Fibroblast of lung (primary cell): ENCODE results near the gene EREG.
"Not testable (repeated sequence)": the region's sequence is repeated elsewhere in the genome, so short reads cannot be mapped to it uniquely, and the experiment has no call there.

ENCODE experiments used
- EZH2 ChIP-seq: IDR thresholded peaks from 2 replicates; pipeline ENCODE4 v1.5.1; 2012; ENCODE audit warnings: low read length, control low read depth, mild to moderate bottlenecking; ENCODE audit errors: missing control alignments
- TF ChIP-seq, protein P1 (sequence below), 2 donors: IDR thresholded peaks in 1 of 2; conservative IDR thresholded peaks in 1 of 2; 1 replicate in 1 of 2; 2 replicates in 1 of 2; pipeline ENCODE4 v1.5.1; 2011 to 2012; ENCODE audit warnings: low read length in 2 of 2, control low read depth in 1 of 2, inconsistent platforms in 1 of 2, low read depth in 1 of 2, mild to moderate bottlenecking in 1 of 2

DNA sequence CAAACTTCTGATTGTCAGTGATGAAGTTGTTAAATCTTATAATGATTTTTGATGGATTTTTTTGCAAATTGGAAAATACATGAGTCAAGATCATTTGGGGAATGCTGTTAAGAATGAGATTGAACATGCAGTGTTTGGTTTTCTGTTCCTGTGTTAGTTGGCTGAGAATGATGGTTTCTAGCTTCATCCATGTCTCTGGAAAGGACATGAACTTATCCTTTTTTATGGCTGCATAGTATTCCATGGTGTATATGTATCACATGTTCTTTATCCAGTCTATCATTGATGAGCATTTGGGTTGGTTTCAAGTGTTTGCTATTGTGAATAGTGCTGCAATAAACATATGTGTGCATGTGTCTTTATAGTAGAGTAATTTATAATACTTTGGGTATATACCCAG, 24.5 kb upstream of the EREG start:
- TF ChIP-seq, protein P1, sequence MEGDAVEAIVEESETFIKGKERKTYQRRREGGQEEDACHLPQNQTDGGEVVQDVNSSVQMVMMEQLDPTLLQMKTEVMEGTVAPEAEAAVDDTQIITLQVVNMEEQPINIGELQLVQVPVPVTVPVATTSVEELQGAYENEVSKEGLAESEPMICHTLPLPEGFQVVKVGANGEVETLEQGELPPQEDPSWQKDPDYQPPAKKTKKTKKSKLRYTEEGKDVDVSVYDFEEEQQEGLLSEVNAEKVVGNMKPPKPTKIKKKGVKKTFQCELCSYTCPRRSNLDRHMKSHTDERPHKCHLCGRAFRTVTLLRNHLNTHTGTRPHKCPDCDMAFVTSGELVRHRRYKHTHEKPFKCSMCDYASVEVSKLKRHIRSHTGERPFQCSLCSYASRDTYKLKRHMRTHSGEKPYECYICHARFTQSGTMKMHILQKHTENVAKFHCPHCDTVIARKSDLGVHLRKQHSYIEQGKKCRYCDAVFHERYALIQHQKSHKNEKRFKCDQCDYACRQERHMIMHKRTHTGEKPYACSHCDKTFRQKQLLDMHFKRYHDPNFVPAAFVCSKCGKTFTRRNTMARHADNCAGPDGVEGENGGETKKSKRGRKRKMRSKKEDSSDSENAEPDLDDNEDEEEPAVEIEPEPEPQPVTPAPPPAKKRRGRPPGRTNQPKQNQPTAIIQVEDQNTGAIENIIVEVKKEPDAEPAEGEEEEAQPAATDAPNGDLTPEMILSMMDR (conservative IDR thresholded peaks at IDR 0.05 in 1 of 2, IDR thresholded peaks at IDR 0.05 in 1 of 2; ENCODE audit: low read depth in 1 of 2, low read length in 2 of 2): not testable (repeated sequence)
- TF ChIP-seq EZH2: not testable (repeated sequence)
